ENCODE data around the gene TPCN2.

The TPCN2 gene

GRCh38 chr11:69114811-69115523 lies 66.2 kb downstream of the TPCN2 start:
- no peak for TF ChIP-seq MYC (IDR thresholded peaks at IDR 0.05; ENCODE audit: low read depth, low read length)
- TF ChIP-seq POLR2A (IDR thresholded peaks at IDR 0.05; ENCODE audit: extremely low read depth, insufficient read length) = no peak
- TF ChIP-seq, protein P1, sequence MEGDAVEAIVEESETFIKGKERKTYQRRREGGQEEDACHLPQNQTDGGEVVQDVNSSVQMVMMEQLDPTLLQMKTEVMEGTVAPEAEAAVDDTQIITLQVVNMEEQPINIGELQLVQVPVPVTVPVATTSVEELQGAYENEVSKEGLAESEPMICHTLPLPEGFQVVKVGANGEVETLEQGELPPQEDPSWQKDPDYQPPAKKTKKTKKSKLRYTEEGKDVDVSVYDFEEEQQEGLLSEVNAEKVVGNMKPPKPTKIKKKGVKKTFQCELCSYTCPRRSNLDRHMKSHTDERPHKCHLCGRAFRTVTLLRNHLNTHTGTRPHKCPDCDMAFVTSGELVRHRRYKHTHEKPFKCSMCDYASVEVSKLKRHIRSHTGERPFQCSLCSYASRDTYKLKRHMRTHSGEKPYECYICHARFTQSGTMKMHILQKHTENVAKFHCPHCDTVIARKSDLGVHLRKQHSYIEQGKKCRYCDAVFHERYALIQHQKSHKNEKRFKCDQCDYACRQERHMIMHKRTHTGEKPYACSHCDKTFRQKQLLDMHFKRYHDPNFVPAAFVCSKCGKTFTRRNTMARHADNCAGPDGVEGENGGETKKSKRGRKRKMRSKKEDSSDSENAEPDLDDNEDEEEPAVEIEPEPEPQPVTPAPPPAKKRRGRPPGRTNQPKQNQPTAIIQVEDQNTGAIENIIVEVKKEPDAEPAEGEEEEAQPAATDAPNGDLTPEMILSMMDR (IDR thresholded peaks at IDR 0.05; ENCODE audit: low read depth, low read length) = no peak
- no peak for TF ChIP-seq MAX (IDR thresholded peaks at IDR 0.05; ENCODE audit: low read depth, low read length)
- no peak overlapping the region for H3K4me3 ChIP-seq (ENCODE audit: low read depth, low read length)
- no peak for DNase-seq (ENCODE audit: low read depth)

- no peak for DNase-seq (ENCODE audit: low read depth)
- no peak overlapping the region for H3K4me3 ChIP-seq (ENCODE audit: low read depth, low read length)
Measured at GRCh38 chr11:69115586-69116560, 67.1 kb downstream of the TPCN2 start.

GRCh38 chr11:69116671-69117070 lies 67.9 kb downstream of the TPCN2 start:
- H3K4me3 ChIP-seq (ENCODE audit: low read depth, low read length) = no peak overlapping the region
- TF ChIP-seq, protein P1 (IDR thresholded peaks at IDR 0.05; ENCODE audit: low read depth, low read length) = no peak
- TF ChIP-seq MYC (IDR thresholded peaks at IDR 0.05; ENCODE audit: low read depth, low read length) (no peak), POLR2A (IDR thresholded peaks at IDR 0.05; ENCODE audit: extremely low read depth, insufficient read length) (no peak), MAX (IDR thresholded peaks at IDR 0.05; ENCODE audit: low read depth, low read length) (no peak)
- no peak for DNase-seq (ENCODE audit: low read depth)

More at GRCh38 chr11:69115586-69116560, 67.1 kb downstream of the TPCN2 start:
- TF ChIP-seq POLR2A (IDR thresholded peaks at IDR 0.05; ENCODE audit: extremely low read depth, insufficient read length) (no peak), MYC (IDR thresholded peaks at IDR 0.05; ENCODE audit: low read depth, low read length) (no peak), MAX (IDR thresholded peaks at IDR 0.05; ENCODE audit: low read depth, low read length) (no peak)
- TF ChIP-seq, protein P1 (IDR thresholded peaks at IDR 0.05; ENCODE audit: low read depth, low read length) = no peak

DNA sequence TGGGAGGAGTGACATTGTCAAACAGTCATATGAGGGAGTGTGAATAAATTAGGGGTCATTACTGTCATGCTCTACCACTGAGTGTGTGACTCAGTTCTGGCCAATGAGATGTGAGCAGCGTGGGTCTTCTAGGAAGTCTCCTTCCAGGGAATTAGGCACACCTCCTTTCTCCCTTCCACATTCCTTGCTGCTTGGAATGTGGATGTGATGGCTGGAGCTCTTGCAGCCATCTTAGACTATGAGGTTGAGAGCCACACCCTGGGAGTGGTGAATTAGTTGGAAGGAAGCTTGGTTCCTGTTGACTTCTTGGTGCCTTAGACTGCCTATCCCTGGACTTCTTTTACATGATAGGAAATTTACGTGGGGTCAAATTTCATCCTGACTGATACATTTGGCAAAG lies 70.5 kb downstream of the TPCN2 start:
- TF ChIP-seq, protein P1 (IDR thresholded peaks at IDR 0.05; ENCODE audit: low read depth, low read length) = no peak
- TF ChIP-seq MAX (IDR thresholded peaks at IDR 0.05; ENCODE audit: low read depth, low read length) (no peak), MYC (IDR thresholded peaks at IDR 0.05; ENCODE audit: low read depth, low read length) (no peak), POLR2A (IDR thresholded peaks at IDR 0.05; ENCODE audit: extremely low read depth, insufficient read length) (no peak)
- DNase-seq (ENCODE audit: low read depth) = no peak
- no peak overlapping the region for H3K4me3 ChIP-seq (ENCODE audit: low read depth, low read length)

- DNase-seq (ENCODE audit: low read depth) = no peak
- TF ChIP-seq MYC (IDR thresholded peaks at IDR 0.05; ENCODE audit: low read depth, low read length) = no peak
- no peak for TF ChIP-seq POLR2A (IDR thresholded peaks at IDR 0.05; ENCODE audit: extremely low read depth, insufficient read length)
- TF ChIP-seq, protein P1 (IDR thresholded peaks at IDR 0.05; ENCODE audit: low read depth, low read length) = no peak
- TF ChIP-seq MAX (IDR thresholded peaks at IDR 0.05; ENCODE audit: low read depth, low read length) = no peak
- no peak overlapping the region for H3K4me3 ChIP-seq (ENCODE audit: low read depth, low read length)
Measured at GRCh38 chr11:69120096-69120875, 71.6 kb downstream of the TPCN2 start.
